Panc1 (cell line): ENCODE measurements around the gene PNLIPRP2. TPM values are rescaled to one million over a fixed set of nuclear protein-coding genes. Genes with fewer than 3 reads are reported as not detected.

Experiments used
- ATAC-seq: fragments of 200-7000 bp; cut with Tn5 transposase; 2 replicates; pipeline ENCODE4 v1.9.1; 2020; ENCODE audit warnings: mild to moderate bottlenecking, moderate library complexity
- BruUV-seq: library from RNA; stranded (reverse); fragments of 400-500 nt; replicated peaks from 2 replicates; lab custom pipeline; 2021; lab: Mats Ljungman, UMichigan
- CTCF ChIA-PET: fragments of 300-600 bp; sonication (Branson Sonifier 250); formaldehyde crosslinking; loops from one replicate; lab custom pipeline; 2022; ENCODE audit warnings: antibody characterized with exemption; lab: Charles Lee
- POLR2A ChIA-PET: fragments of 300-600 bp; sonication (Branson Sonifier 250); formaldehyde crosslinking; loops from one replicate; lab custom pipeline; 2022; ENCODE audit warnings: antibody characterized with exemption; lab: Charles Lee
- DNase-seq: peaks from one replicate; pipeline ENCODE4 v3.0.0-alpha.2; 2010; ENCODE audit warnings: low read depth, low spot score
- H3K27ac ChIP-seq: 2 replicates; pipeline ENCODE4 v1.5.1; 2011; ENCODE audit warnings: mild to moderate bottlenecking, low read length, inconsistent platforms
- H3K27me3 ChIP-seq: fragments of 200-500 bp; sonication (Bioruptor generic); 2 replicates; pipeline ENCODE4 v1.6.0; 2014; ENCODE audit warnings: low read length, inconsistent platforms; ENCODE audit not compliant: control insufficient read depth, insufficient read depth
- H3K36me3 ChIP-seq: fragments of 200-500 bp; sonication (Bioruptor generic); 2 replicates; pipeline ENCODE4 v1.5.1; 2014; ENCODE audit warnings: inconsistent platforms, mild to moderate bottlenecking, low read length, moderate library complexity; ENCODE audit not compliant: control insufficient read depth, insufficient read depth
- H3K4me1 ChIP-seq: 2 replicates; pipeline ENCODE4 v1.5.1; 2011; ENCODE audit warnings: inconsistent platforms, mild to moderate bottlenecking, low read length, moderate library complexity; ENCODE audit not compliant: control insufficient read depth, insufficient read depth
- H3K4me3 ChIP-seq, 2 experiments: 2 replicates each; pipeline ENCODE4 v1.5.1; 2011 to 2012; ENCODE audit warnings: low read depth in 2 of 2, low read length in 2 of 2, mild to moderate bottlenecking in 2 of 2, inconsistent platforms in 1 of 2, moderate library complexity in 1 of 2
- H3K9me3 ChIP-seq: fragments of 200-500 bp; sonication (Bioruptor generic); 2 replicates; pipeline ENCODE4 v1.5.1; 2014; ENCODE audit warnings: low read depth, mild to moderate bottlenecking, inconsistent platforms, low read length, moderate library complexity; ENCODE audit not compliant: control insufficient read depth, insufficient read depth
- POLR2AphosphoS5 ChIP-seq: IDR thresholded peaks from 2 replicates; pipeline ENCODE4 v1.6.1; 2012; ENCODE audit warnings: mild to moderate bottlenecking, low read depth, low read length, moderate library complexity
- SIN3A ChIP-seq: IDR thresholded peaks from 2 replicates; pipeline ENCODE4 v1.6.1; 2012; ENCODE audit warnings: low read depth, mild to moderate bottlenecking, low read length, moderate library complexity, borderline replicate concordance; ENCODE audit not compliant: insufficient read depth
- TCF7L2 ChIP-seq: IDR thresholded peaks from 2 replicates; pipeline ENCODE4 v1.6.1; 2011; ENCODE audit warnings: mild to moderate bottlenecking, low read depth, low read length, inconsistent platforms
- in situ Hi-C: cut with HindIII; loops from 2 replicates; pipeline ENCODE4 v1.10.0; 2016; ENCODE audit warnings: low sequenced_read_pairs, low pct_unique_long_range_greater_than_20kb
- intact Hi-C: fragments of 100-400 bp; cut with micrococcal nuclease; formaldehyde crosslinking; loops from one replicate; pipeline ENCODE4 v1.10.0; 2022; ENCODE audit not compliant: unreplicated experiment
- total RNA-seq: library from RNA; stranded (reverse); gene quantifications from one replicate; pipeline ENCODE4 v1.2.1, GENCODE V29; 2021; ENCODE audit not compliant: unreplicated experiment
- TF ChIP-seq, protein P1 (sequence below): fragments of 450-650 bp; IDR thresholded peaks from 2 replicates; pipeline ENCODE4 v1.5.1; 2017; ENCODE audit warnings: mild to moderate bottlenecking
- TF ChIP-seq, protein P2 (sequence below), 2 experiments: IDR thresholded peaks; 2 replicates each; pipeline ENCODE4 v1.6.1; 2011 to 2012; ENCODE audit warnings: low read depth in 2 of 2, control low read depth in 1 of 2, low read length in 1 of 2, mild to moderate bottlenecking in 1 of 2, moderate library complexity in 1 of 2; ENCODE audit not compliant: insufficient read depth in 1 of 2

PNLIPRP2 gene
- total RNA-seq, 1 experiment from 2014 or later = 0.72 TPM

GRCh38 chr10:116625845-116626244 lies 5.1 kb downstream of the PNLIPRP2 start:
- no peaks in the 10 kb centered on the region for H3K4me1 ChIP-seq
- no peaks in the 10 kb centered on the region for H3K9me3 ChIP-seq
- H3K27me3 ChIP-seq = peaks cover 14% of the 10 kb centered on the region
- no peak overlapping the region for H3K27ac ChIP-seq
- TF ChIP-seq POLR2AphosphoS5 = no peak
- TF ChIP-seq, protein P1, sequence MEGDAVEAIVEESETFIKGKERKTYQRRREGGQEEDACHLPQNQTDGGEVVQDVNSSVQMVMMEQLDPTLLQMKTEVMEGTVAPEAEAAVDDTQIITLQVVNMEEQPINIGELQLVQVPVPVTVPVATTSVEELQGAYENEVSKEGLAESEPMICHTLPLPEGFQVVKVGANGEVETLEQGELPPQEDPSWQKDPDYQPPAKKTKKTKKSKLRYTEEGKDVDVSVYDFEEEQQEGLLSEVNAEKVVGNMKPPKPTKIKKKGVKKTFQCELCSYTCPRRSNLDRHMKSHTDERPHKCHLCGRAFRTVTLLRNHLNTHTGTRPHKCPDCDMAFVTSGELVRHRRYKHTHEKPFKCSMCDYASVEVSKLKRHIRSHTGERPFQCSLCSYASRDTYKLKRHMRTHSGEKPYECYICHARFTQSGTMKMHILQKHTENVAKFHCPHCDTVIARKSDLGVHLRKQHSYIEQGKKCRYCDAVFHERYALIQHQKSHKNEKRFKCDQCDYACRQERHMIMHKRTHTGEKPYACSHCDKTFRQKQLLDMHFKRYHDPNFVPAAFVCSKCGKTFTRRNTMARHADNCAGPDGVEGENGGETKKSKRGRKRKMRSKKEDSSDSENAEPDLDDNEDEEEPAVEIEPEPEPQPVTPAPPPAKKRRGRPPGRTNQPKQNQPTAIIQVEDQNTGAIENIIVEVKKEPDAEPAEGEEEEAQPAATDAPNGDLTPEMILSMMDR = no peak
- TF ChIP-seq, protein P2, sequence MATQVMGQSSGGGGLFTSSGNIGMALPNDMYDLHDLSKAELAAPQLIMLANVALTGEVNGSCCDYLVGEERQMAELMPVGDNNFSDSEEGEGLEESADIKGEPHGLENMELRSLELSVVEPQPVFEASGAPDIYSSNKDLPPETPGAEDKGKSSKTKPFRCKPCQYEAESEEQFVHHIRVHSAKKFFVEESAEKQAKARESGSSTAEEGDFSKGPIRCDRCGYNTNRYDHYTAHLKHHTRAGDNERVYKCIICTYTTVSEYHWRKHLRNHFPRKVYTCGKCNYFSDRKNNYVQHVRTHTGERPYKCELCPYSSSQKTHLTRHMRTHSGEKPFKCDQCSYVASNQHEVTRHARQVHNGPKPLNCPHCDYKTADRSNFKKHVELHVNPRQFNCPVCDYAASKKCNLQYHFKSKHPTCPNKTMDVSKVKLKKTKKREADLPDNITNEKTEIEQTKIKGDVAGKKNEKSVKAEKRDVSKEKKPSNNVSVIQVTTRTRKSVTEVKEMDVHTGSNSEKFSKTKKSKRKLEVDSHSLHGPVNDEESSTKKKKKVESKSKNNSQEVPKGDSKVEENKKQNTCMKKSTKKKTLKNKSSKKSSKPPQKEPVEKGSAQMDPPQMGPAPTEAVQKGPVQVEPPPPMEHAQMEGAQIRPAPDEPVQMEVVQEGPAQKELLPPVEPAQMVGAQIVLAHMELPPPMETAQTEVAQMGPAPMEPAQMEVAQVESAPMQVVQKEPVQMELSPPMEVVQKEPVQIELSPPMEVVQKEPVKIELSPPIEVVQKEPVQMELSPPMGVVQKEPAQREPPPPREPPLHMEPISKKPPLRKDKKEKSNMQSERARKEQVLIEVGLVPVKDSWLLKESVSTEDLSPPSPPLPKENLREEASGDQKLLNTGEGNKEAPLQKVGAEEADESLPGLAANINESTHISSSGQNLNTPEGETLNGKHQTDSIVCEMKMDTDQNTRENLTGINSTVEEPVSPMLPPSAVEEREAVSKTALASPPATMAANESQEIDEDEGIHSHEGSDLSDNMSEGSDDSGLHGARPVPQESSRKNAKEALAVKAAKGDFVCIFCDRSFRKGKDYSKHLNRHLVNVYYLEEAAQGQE (IDR thresholded peaks at IDR 0.05; ENCODE audit: insufficient read depth in 1 of 2, low read depth in 2 of 2, low read length in 1 of 2) = no peak
- TF ChIP-seq SIN3A = no peak
- no peak for TF ChIP-seq TCF7L2
- BruUV-seq = no TSS peak
- ChIA-PET POLR2A (no interaction called here), CTCF (no interaction called here)
- intact Hi-C loops (loop anchor here (2.0 kb wide), 1 partner anchor 163 kb away; no protein-coding TSS in a partner anchor), in situ Hi-C loops (no loop called here)
- no peak overlapping the region for H3K4me3 ChIP-seq
- ATAC-seq = no peak
- H3K36me3 ChIP-seq = no peaks in the 10 kb centered on the region
- no peak for DNase-seq

DNA sequence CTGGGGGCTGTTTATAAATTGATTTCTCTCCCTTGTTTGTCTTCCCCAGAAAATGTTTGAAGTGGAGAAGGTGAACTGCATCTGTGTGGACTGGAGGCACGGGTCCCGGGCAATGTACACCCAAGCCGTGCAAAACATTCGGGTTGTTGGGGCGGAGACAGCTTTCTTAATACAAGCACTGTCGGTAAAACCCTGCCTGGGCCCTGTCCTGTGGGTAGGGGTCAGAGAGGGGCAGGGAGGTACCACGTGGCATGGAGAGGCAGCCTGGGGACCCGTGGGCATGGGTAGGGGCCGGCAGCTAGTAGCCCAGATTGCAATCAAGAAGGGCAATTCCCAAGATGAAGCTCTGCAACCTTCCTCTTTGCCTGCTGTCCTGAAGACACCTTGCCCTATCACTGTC lies 6.1 kb downstream of the PNLIPRP2 start:
- no peak for ATAC-seq
- ChIA-PET POLR2A (interaction anchor here (0.7 kb wide), 1 partner anchor 91 kb away, joined by 3 read pairs; no protein-coding TSS in a partner anchor), CTCF (interaction anchor here (0.6 to 1.5 kb wide), 7 partner anchors 32 to 1432 kb away, joined by 3 to 16 read pairs (median 5); no protein-coding TSS in a partner anchor)
- Histone ChIP-seq H3K9me3 (no peaks in the 10 kb centered on the region), H3K4me1 (no peaks in the 10 kb centered on the region), H3K36me3 (no peaks in the 10 kb centered on the region), H3K4me3 (no peak overlapping the region), H3K27ac (no peak overlapping the region), H3K27me3 (peaks cover 14% of the 10 kb centered on the region)
- BruUV-seq = no TSS peak
- intact Hi-C loops (loop anchor here (2.0 kb wide), 1 partner anchor 162 kb away; no protein-coding TSS in a partner anchor), in situ Hi-C loops (no loop called here)
- no peak for DNase-seq
- TF ChIP-seq POLR2AphosphoS5 = no peak
- TF ChIP-seq, protein P1 = no peak
- TF ChIP-seq, protein P2 (IDR thresholded peaks at IDR 0.05; ENCODE audit: insufficient read depth in 1 of 2, low read depth in 2 of 2, low read length in 1 of 2) = no peak
- no peak for TF ChIP-seq TCF7L2
- TF ChIP-seq SIN3A = no peak
